ENCODE results near the gene CA10.

DNA sequence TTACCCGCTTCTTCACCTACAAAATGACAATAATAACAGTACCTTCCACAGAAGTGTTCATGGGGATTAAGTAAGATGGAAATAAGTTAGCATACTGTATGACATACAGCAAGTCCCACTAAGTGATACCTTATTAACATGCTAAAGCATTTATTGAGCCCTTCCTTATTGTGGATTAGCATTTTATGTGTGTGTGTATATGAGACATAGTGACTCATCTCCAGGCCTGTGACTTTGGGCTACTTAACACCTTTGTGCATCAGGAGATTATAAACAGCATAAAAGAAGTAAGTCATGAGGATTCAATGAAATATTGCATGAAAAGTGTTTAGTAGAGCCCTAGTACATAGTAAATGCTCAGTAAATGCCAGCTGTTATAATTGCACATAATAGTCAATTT lies 52.9 kb downstream of the CA10 start:
- TF ChIP-seq, protein P1, sequence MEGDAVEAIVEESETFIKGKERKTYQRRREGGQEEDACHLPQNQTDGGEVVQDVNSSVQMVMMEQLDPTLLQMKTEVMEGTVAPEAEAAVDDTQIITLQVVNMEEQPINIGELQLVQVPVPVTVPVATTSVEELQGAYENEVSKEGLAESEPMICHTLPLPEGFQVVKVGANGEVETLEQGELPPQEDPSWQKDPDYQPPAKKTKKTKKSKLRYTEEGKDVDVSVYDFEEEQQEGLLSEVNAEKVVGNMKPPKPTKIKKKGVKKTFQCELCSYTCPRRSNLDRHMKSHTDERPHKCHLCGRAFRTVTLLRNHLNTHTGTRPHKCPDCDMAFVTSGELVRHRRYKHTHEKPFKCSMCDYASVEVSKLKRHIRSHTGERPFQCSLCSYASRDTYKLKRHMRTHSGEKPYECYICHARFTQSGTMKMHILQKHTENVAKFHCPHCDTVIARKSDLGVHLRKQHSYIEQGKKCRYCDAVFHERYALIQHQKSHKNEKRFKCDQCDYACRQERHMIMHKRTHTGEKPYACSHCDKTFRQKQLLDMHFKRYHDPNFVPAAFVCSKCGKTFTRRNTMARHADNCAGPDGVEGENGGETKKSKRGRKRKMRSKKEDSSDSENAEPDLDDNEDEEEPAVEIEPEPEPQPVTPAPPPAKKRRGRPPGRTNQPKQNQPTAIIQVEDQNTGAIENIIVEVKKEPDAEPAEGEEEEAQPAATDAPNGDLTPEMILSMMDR (IDR thresholded peaks at IDR 0.05; ENCODE audit: poor library complexity, severe bottlenecking): no peak
- TF ChIP-seq EZH2 (IDR thresholded peaks at IDR 0.05; ENCODE audit: borderline replicate concordance, insufficient read depth, low read length, poor library complexity, severe bottlenecking): no peak
- TF ChIP-seq EP300 (conservative IDR thresholded peaks at IDR 0.05; ENCODE audit: poor library complexity, severe bottlenecking): no peak
- no peak for TF ChIP-seq RAD21 (conservative IDR thresholded peaks at IDR 0.05)
